GM21786 (cell line): Measurements from ENCODE around the gene SKAP1.

Experiments
- ATAC-seq: cut with Tn5 transposase; IDR thresholded peaks from one replicate; pipeline ENCODE4 v1.9.1; 2021; ENCODE audit not compliant: unreplicated experiment

Gene SKAP1

DNA sequence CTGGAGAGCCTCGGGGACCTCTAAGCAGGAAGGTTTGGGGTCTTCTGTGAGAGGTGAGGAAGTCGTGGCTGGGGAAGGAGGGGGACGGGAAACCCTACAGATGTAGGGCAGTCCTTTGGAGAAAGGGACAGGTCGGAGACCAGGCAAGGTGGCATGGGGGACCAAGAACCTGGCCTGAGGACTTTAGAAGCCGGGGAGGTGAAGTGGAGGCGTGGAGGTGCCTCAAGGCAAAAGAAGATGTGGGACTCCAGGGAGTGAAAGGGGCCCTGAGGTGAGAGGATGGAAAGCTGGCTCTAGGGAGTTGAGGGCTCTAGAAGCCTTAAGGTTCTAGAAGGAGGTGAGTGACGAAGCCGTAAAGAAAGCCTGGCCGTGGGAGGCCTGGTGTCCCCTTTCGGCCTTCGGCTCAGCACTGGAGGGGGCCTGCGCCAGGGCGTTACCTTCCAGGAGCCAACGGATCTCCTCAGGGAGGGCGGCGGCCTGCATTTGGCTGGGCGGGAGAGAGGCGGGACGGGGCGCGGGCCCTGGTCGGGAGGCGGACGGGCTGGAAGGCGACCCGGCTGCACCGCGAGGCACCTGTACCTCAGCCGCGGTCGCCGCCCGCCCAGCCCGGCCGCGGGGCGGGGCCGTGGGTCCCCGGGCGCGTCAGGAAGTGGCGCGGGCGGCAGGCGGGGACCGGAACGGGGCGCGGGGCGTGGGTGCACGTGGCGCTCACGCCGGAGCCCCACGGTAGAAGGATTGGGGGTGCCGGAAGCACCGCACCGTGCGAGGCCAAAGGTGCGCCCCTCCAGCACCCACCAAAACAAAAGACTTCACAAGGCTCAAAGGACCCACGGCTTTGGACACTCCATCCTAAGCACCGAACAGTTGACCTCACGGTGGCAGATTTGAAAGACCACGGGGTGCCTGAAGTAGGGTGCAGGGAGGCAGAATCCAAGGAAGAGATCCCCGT lies at the start of gene SKAP1:
SKAP1 (minus strand) TSS at position 577 of the 949 bp plus-strand sequence.
- no peak for ATAC-seq

DNA sequence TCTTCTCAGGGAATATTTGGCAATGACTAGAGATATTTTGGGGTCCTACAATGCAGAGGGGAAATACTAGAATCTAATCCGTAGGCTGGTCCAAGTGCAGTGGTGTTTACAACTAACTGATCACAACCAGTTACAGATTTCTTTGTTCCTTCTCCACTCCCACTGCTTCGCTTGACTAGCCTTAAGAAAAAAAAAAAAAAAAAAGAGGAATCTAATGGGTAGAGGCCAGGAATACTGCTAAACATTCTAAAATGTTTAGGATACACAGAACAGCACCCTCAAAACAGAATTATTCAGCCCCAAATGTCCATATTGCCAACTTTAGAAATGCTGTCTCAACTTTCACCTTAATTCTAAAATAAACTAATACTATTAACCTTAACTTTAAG lies 49.0 kb upstream of the SKAP1 start:
- no peak for ATAC-seq

GRCh38 chr17:48478224-48479013 lies 48.4 kb upstream of the SKAP1 start:
- ATAC-seq: peak; percentile 89

DNA sequence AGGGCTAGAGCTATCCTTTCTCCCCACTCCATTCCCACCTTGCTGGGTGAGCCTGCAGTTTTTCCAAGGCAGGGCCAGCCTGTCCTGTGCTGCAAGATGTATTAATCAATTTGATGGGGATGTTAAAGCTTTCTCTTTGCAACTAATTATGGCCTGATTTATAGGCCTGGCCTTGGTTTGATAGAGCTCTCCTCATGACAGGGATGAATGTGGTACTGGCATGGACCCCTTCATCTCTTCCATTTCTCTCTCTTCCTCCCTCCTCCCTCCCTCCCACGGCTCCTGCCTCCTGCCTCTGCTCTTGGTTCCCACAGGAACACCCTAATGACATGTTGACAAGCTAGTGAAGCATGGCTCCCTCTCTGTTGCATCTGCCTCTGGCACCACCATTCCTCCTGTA lies 47.2 kb upstream of the SKAP1 start:
- no peak for ATAC-seq

DNA sequence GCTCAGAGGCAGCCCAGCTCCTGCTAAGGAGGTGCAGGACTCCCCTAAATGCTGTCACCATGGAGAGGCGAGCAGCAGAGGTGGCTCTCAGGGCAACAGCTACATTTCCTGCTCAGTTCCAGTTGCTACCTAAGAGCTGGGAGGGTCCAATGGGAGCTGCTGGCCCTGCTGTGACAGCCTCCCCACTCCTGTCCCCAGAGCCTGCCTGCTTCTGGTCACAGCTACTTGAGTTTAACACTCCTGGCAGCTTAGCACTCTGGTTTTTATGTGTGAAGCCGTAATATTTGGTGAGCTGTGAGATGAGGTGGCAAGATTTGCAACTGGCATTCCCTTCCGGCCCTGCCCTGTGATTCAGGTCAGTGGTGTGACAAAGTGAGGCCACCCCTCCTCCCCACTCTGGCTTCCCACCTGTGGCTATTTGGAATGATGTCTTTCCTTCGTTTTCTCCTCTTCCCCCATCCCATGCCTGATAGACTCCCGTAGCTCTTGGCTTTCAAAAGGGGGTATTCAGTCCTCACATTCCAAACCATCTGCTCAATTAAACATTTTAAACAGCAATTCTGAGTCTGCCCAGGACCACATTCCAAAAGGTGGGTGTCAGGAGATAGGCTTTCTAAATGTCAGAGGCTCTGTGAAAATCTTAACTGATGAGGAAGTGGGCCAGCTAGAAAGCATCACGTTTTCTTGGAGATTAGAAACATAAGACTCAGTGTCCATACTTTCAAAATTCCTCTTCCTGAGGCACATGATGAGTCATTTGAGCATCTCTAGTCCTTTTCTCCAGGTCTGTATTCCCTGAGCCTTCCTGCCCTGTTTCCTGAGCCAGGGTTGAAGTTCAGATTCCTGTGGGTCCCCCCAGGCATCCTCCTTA lies 42.6 kb upstream of the SKAP1 start:
- ATAC-seq: no peak

GRCh38 chr17:48471817-48472410 lies 41.9 kb upstream of the SKAP1 start:
- ATAC-seq: no peak

DNA sequence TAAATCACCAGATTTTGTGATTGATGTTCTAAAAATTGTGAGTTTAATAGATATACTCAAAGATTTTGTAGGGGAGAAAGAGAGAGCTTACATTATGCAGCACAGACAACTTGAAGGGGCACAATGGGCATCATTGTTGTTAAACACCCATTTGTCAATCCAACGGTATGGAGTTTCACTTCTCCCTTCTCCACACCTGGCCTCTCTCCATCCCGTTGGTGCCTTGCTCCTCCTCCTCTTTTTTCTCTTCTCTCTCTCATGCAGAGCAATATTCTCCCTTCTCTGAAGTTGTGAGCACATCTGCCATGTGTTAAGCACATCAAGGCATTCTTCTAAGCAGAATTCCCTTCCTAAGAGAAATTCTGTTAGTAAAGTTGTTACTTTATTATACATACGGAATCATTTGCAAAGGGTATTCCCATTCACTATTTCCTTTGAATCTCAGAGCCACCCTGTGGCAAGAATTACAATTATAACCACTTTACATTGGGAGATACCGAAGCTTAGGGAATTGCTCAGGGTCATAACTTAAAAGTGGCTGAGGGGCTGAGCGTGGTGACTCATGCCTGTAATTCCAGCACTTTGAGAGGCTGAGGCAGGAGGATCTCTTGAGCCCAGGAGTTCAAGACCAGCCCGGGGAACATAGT lies 40.5 kb upstream of the SKAP1 start:
- no peak for ATAC-seq

DNA sequence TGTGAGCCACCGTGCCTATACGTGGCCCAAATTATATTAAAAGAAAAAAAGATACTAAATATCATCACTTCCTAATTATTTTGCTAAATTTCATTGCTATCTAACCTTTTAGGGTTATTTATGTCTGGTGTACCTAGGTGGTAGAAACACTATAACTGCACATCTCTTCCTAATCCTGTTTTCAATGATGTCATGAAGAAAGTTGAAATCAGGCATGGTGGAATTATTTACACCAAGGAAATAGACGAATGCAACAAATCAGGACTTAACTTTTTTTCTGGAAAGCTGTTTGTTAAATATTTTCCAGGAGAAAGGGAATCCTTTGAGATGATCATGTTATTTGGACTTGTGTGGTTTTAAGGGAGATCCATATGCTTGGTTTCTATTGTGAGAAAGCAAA lies 39.2 kb upstream of the SKAP1 start:
- no peak for ATAC-seq

DNA sequence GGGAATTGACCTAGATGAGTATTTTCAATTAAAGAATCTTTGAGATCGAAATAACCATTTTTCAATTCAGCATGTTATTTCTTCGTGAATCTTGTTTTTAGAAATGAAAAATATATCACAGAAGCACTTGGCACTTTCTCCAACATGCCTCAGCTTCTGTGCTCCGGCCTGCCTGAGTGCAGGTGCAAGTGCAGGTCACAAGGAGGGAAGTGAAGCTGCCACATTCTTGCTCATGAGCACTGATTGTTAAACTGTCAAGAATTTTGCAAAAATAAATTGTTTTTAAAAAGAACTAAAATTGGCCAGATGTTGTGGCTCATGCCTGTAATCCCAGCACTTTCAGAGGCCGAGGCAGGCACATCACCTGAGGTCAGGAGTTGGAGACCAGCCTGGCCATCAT lies 38.3 kb upstream of the SKAP1 start:
- no peak for ATAC-seq

- no peak for ATAC-seq
Observed at GRCh38 chr17:48465884-48466283, 35.9 kb upstream of the SKAP1 start.

- ATAC-seq: no peak
Observed at GRCh38 chr17:48463526-48463925, 33.5 kb upstream of the SKAP1 start.

DNA sequence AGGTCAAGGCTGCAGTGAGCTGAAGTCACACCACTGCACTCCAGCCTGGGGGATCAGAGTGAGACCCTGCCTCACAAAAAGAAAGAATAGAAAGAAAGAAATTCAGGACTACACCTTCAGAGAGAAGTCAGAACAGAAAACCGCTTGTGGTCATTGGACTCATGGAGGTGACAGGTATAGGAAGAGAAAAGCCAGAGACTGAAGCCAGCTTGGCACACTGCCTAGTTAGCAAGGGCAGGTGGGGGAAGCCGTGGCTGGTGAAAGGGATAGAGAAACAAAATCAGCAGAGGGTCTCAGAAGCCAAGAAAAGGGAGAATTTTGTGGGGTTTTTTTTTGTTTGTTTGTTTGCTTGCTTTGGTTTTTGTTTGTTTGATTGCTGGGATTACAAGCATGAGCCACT lies 32.9 kb upstream of the SKAP1 start:
- no peak for ATAC-seq

- no peak for ATAC-seq
Observed at GRCh38 chr17:48460052-48460451, 30.0 kb upstream of the SKAP1 start.

DNA sequence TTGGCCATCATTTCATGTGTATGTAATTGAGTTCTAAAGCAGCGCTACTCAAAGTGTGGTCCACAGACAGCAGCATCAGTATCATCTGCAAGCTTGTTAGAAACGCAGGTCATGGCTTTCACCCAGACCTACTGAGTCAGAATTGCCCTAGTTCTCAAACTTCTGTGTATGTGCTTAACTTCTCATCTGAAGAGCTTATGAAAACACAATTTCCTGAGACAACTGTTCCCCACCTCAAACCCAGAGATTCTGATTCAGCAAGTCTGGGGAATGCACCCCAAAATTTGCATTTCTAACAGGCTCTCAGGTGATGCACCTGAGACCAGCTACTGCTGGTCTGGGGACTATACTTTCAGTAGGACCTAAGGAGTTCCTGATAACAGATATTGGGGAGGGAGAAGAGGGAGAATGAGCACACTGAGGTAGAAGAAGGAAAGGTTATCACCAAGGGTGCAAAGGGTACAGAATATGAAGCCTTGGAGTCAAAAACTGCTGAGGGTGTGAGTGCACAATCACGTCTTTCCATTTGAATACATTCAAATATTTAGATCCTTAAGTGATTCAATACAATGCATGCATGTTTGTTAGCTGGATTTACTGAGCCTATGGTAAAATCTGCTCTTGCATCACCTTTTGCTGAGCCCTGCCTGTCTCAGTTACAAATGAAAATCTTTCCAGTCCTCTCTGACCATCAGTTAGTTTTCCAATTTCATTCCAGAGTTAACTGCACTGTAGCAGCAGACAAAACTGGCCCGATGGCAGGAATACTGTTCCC lies 29.2 kb upstream of the SKAP1 start:
- ATAC-seq: no peak

DNA sequence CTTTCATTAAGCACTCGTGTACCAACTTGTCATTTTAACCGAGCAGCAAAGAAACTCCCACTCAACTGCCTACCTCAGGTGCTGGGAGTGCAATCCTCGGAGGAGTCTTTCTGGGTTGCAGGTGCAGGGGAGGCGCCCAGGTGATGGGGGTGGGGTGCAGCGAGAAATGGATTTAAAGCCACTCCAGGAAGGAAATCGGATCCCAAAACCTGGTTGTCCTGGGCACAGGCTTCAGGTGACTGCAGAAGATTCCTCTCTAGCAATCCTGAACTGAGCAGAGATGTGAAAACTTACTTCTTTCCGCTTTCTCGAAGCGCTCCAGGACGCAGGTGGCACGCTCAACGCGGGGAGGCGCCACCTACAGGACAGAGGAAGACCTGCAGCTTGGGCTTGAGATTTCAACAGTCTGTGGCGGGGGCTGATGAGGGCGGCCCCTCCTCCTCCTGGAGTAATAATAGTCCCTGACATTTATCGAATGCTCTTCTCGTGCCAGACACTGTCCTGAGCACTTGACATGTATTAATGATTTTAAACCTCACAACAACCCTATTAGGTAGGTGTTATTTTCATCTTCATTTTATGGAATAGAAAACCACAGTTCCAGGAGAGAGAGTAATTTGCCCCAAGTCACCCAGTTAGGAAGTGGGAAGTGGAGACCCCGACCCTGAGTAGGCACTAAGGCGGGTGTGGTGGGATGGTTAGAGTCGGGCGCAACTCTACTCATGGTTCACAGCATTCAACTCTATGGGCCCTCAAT lies 27.2 kb upstream of the SKAP1 start:
- no peak for ATAC-seq

- ATAC-seq: no peak
Observed at GRCh38 chr17:48456589-48456988, 26.6 kb upstream of the SKAP1 start.

- ATAC-seq: no peak
Observed at GRCh38 chr17:48455791-48456190, 25.8 kb upstream of the SKAP1 start.

DNA sequence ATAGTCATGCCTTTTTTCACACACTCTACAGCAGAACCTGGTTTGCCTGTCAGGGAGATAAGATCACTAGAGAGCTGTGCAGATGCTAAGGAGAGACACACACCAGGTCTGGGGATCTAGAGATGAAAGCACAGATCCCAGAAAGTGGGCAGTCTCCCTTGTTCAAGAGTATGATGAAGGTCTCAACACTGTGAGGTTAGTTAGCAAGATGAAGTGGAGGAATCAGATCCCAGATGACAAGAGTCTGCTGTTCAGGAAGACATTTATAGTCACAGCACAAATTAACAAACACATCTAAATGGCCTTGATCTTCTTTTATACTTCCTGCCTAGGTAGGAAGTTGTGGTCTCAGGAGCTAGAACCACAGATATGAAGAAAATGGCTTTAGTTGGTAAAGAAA lies 23.4 kb upstream of the SKAP1 start:
- ATAC-seq: no peak

- no peak for ATAC-seq
Observed at GRCh38 chr17:48451489-48451888, 21.5 kb upstream of the SKAP1 start.
